IPS-18c (cell line): ENCODE results near the gene OMG.
"Not testable (repeated sequence)": the region's sequence is repeated elsewhere in the genome, so short reads cannot be mapped to it uniquely, and the experiment has no call there.

ENCODE experiments used
- H3K4me3 ChIP-seq: 2 replicates; pipeline ENCODE4 v1.7.0; 2013; ENCODE audit warnings: low read depth, mild to moderate bottlenecking, low read length, moderate library complexity; ENCODE audit not compliant: insufficient read depth
- H3K9me3 ChIP-seq: one replicate; pipeline ENCODE4 v1.6.1; 2013; ENCODE audit warnings: mild to moderate bottlenecking, low read length, moderate library complexity; ENCODE audit not compliant: control insufficient read depth, insufficient read depth

OMG gene

DNA sequence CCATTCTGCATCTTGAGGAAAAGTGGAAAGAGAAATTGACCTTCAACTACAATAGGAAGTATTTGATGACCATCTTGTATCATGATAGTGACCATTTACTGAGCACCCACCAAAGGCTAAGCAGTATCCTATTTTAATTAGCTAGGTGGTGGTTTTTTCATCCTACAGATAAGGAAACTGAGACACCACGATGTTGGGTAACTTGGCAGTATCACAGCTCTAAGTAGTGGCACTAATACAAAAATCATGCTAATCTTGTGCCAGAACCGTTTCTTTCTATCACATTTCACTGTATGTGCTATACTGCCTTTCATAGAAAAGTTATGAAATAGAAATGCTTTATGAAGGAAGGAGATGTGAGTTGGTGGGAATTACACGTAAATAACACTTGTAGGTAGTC, 14.5 kb upstream of the OMG start:
- Histone ChIP-seq H3K9me3 (no peaks in the 10 kb centered on the region), H3K4me3 (no peak overlapping the region)

DNA sequence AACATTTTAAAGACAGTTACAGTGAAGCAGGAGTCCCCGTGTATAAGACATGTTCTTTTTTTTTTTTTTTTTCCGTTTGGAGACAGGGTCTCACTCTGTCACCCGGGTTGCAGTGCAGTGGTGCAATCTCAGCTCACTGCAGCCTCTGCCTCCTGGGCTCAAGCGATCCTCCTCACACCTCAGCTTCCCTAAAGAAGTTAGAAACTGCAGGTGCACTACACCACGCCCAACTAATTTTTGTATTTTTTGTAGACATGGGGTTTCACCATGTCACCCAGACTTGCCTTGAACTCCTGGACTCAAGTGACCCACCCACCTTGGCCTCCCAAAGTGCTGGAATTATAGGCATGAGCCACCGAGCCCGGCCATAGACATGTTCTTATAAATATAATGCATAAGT, 13.8 kb upstream of the OMG start:
- H3K9me3 ChIP-seq = no peaks in the 10 kb centered on the region
- no peak overlapping the region for H3K4me3 ChIP-seq

DNA sequence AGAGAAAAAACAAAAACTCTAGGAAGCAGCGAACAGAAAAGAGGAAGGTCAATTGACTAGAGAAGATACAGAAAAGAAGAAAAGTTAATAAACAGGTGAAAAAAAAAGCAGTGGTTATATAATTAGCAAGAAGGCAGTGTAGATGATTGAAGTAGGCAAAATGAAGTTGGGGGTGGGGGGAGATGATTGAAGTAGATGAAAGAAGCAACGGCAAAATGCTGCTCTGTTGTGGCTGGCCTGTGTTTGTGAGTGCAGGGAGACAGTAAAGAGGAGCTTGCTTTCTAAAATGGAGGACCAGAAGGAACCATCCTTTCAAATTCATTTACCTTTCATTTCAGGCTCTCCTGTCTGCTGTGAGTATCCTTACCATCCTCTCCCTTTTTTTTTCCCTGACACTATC, 13.2 kb upstream of the OMG start:
- no peak overlapping the region for H3K4me3 ChIP-seq

DNA sequence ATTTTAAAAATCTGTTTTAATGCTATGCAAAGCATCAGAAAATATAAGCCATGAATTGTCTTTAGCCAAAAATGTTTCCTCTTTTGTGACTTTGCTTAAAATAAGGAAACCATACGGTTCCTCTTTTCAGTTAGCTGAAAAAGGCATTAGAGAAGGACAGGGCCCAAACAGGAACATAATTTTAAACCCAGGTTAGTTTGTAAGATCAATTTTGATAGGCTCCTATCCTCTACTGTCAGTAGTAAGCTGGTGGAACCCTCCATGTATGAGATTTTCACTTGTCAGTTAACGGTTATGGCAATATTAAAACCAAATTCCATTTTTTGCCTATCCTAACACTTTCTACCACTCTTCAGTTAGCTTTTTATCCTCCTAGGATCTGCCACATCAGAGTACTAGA, 12.5 kb upstream of the OMG start:
- H3K4me3 ChIP-seq = no peak overlapping the region
- no peaks in the 10 kb centered on the region for H3K9me3 ChIP-seq

More for the DNA sequence above, 13.2 kb upstream of the OMG start:
- H3K9me3 ChIP-seq = no peaks in the 10 kb centered on the region

DNA sequence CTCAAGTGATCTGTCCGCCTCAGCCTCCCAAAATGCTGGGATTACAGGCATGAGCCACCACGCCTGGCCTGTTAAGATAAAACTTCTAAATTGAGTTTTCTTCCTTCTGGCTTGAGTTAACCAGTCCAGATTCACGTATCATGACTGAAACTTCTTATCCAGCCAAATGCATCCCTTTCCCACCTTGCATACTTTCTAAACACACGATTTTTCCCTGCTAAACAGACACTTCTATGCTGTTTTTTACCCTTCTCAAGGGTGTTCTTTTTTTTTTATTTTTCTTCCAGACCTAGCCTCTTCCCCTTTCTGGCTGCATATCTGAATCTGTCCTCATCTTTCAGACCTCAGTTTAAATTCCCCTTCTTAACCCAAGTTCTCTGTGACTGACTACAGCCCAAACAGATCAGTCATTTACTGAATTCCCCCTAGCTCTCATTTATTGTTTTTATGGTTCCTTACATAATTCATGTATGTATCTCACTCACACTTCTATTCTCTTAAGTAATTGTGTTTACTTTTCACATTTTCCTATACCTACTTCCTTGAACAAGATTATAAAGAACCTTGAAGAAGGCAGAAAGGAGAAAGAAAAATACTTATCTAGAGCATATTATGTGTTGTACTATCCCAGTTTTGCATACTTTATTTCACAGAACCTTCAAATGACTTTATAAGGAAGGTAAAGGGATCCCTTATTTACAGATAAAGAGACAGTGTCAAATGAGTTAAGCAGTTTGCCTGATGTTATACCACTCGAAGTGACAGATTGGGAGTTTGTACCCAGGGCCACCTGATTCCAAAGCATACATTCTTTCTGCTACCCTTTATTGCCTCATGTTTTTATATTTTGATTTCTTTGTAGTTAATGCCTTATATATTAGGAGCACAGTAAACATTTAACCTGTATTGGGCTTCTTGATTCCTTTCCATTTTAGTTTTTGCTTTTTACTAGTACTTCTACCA, 11.6 kb upstream of the OMG start:
- Histone ChIP-seq H3K4me3 (no peak overlapping the region), H3K9me3 (no peaks in the 10 kb centered on the region)

DNA sequence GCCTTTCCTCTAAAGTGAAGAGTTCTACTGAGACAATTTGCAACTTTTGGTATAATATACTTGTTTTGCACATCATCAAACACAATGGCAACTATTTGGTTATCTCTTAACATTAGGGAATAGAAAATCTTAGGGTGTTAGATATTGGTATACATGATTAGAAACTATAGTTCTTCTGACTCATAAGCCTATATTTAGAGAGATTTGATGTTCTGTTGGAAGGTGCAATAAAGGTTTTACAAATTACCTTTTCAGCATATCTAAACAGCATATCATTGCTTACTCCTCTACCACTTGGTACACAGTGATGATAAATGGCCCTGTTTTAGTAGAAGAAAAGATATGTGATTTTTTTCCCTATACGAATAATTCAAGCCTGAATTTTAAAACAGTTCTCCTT, 10.6 kb upstream of the OMG start:
- H3K4me3 ChIP-seq = no peak overlapping the region

DNA sequence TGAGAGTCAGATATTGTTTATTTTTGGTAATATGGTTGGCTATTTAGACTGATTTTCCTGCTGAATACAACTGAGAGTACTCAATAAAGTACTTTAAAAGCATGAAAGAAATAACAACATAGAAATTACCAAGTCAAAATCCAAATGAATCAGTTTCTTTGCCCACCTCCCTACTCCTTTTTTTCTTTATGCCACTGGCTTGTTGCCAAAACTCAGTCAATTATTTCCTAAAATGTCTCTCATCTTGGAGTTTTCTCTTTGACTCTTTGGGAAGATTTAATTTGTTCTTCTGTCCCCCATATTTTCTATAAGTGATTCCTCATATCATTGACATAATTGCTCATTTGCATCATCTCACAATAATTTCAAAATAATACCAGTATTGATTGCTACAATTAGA, 2.6 kb upstream of the OMG start:
- no peak overlapping the region for H3K4me3 ChIP-seq
- no peaks in the 10 kb centered on the region for H3K9me3 ChIP-seq

More for the DNA sequence above, 10.6 kb upstream of the OMG start:
- H3K9me3 ChIP-seq = no peaks in the 10 kb centered on the region

DNA sequence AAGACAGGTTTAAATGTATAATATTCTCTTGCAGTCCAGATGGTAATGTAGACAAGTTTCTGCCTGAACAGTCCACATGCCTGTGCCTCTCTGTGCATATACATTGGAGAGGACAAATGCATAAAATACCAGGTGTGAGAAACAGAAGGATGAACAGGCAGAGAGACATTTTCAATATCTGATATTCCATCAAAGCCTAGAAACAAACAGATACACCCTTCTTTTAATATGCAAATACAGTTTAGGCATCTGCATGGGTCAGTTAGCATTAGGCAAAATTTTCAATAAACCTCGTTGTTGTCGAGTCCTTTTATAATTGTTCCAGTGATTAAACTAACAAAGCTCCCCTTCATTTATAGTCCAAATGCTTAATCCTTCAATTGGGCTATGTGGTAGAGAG, 897 bp downstream of the OMG start:
- no peak overlapping the region for H3K4me3 ChIP-seq
- no peaks in the 10 kb centered on the region for H3K9me3 ChIP-seq

DNA sequence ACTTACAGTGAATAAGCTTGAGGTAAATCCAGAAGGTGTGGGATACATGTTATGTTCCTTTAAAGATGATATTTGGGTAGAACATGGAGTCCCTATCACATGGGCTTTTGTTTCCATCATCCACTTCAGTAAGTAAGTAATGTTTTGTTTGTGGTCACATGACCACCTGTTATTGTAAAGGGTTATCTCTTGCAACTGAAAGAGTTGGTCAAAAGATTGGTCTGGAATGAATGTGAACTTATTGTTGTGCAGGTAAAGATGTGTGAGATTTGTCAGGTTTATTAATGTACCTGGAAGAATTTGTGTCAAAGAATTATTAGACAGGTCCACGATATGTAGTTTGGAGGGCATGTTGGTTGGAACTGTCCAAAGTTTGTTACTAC, 1.6 kb downstream of the OMG start:
- no peaks in the 10 kb centered on the region for H3K9me3 ChIP-seq
- no peak overlapping the region for H3K4me3 ChIP-seq

DNA sequence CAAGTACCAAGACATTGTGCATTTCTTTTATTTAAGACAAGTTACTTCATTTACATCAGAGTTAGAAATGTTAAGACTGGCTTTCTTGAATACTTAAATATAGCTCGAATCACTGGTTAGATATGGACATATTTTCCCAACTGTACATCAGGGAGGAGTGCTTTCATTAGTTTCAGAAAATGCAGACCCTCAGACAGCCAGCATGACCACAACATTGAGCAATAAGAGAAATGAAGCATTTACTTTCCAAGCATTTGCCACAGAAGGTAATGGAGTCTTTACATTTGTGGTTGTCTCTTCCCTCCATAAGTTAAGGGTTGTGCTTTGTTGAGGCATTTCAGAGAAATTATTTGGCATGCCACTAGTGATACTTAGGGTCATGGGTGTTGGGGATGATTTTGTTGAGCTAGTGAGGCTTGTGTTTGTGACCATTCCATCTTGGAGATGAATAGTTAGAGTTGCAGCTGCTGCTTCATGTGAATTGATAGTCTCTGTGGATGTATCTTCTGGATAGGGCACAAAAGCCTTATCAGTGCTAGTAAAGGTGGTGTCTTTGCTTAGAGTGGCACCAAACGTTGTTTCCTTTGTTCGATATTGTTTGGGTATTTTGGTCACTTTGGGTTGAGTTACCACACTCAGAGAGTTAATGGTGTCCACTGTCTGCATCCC, 2.1 kb downstream of the OMG start:
- Histone ChIP-seq H3K9me3 (no peaks in the 10 kb centered on the region), H3K4me3 (no peak overlapping the region)

DNA sequence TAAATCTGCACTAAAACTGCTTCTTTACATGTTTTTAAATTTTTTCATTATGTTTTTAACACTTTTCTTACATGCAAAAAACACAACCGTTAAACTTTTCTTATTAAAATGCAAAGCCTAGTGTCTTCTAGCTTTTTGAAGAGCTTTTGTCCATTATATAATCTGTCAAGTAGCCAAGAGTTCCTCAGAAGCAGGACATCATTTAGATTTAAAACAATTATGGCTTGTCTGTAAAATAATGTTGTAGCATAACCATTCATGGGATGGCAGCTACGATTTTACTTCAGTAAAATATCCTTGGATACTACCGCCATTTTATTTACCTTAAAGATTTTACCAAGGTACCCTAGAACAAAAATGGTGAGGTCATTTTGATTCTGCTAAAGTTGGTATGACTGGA, 2.8 kb downstream of the OMG start:
- no peak overlapping the region for H3K4me3 ChIP-seq
- no peaks in the 10 kb centered on the region for H3K9me3 ChIP-seq

DNA sequence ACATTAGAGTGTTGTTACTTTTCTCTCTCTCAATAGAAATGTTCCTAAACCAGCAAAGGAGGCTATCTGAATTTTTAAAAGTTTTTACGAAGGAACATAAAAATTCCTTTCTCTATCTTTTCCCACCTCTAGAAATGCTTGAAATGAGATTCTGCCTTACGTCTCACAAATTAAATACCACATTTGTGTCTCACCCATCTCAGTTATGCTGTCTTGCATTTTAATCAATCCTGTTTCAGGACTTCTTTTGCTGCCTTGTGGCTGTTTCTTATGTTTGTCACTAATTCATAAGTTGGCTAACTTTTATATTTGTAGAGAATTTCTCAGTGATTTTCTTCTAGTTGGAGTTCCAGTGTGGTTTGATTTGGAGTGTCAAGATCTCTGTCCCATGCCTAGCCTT, 3.5 kb downstream of the OMG start:
- H3K4me3 ChIP-seq = no peak overlapping the region
- H3K9me3 ChIP-seq = no peaks in the 10 kb centered on the region

DNA sequence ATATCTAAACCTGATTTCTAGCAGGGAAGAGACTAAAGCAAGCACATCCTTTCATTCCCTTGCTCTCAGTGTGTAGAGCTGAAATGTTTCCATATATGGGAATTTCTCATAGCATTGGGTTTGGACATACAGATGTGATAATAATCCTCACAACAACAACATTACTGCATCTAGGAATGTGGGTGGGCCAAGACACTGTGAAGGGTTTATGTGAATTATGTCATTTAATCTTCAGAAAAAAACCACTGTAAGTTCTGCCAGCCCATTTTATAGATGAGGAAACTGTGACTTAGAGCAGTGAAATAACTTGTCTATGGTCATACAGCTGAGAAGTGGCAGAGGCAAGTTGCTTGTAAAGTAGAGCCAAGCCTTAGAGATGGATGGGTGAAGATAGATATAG, 5.2 kb downstream of the OMG start:
- no peak overlapping the region for H3K4me3 ChIP-seq
- H3K9me3 ChIP-seq = no peaks in the 10 kb centered on the region

DNA sequence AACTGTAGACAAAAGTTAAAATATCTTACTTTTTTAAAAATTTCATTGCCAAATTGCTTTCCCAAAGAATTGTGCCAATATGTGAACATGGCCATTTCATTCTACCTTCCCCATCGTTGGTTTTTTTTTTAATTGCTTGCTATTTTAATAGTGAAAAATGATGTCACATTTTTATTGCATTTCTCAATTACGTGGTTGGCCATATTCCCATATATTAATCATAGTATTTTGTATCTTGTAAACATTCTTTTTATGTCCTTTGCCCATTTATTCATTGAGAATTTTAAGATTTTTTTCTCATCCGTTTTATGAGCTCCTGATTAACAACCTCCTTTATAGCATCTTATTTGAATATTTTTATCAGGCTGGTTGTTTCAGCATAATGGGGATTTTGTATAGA, 7.2 kb downstream of the OMG start:
- H3K9me3 ChIP-seq = no peaks in the 10 kb centered on the region
- no peak overlapping the region for H3K4me3 ChIP-seq

DNA sequence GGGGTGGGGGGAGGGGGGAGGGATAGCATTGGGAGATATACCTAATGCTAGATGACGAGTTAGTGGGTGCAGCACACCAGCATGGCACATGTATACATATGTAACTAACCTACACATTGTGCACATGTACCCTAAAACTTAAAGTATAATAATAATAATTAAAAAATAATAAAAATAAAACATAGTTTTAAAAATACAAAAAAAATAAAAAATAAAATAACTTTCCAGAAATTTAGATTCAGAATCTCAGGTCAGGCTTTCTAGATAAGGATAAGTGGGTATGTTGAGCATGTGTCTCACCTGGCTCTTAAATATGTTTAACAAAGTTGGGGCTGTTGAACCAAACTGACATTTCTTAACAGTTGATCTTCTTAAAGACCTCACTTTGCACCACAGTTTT, 9.1 kb downstream of the OMG start:
- not testable (repeated sequence) for H3K4me3 ChIP-seq, H3K9me3 ChIP-seq

DNA sequence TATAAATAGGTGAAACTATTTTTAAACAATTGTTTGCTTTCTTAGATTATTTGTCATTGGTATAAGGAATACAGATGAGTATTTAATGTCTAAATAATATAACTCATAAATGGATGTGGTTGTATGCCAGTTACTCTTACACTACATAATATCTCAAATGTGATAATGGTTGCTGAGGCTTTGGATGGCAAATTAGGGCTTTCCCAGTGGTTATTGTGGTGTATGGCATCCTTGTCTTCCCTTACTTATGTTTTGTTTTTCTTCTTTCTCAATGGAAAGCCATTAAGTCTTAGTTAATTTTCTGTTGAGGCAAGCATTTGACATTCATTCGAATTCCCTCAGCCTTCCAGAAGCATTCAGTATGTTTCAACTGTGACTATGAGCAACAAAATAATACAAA, 10.5 kb downstream of the OMG start:
- Histone ChIP-seq H3K4me3 (no peak overlapping the region), H3K9me3 (peaks cover 1% of the 10 kb centered on the region)

DNA sequence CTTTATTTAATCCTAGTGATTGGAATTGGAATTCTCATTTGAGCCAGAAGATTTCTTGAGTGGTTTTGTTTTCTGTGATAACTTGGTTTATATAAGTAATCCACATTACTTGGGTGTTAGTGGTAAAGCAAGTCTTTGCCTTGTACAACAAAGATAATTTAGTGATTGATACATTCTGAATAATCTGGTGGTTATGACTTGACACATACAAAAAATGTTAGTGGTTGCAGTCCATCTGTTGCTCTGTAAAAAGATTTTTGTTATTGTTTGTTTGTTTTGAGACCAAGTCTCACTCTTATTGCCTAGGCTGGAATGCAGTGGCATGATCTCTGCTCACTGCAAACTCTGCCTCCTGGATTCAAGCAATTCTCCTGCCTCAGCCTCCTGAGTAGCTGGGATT, 13.2 kb downstream of the OMG start:
- Histone ChIP-seq H3K4me3 (no peak overlapping the region), H3K9me3 (peaks cover 2% of the 10 kb centered on the region)

DNA sequence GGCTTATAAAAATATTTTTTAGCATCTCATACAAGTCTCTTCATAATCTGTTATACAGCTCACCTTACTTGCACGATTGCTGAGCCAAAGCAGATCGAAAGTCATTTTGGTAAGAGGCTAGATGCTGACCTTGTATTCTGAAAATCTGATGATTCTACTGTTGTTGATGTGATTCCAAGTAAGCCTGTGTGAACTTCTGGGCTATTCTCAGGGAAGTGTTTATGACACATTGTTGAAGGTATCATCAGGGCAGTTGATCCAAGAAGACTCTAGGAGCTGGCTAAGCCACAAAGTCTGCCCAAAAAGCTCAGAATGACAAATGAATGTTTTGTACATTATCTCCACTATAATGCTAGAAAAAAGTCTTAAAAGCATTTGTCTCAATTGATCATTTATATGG, 16.0 kb downstream of the OMG start:
- H3K4me3 ChIP-seq = no peak overlapping the region
- H3K9me3 ChIP-seq = peaks cover 2% of the 10 kb centered on the region
